RKO (cell line): Measurements from ENCODE around the gene PPME1.
A peak's percentile ranks its signal among the peaks of the same experiment; 100 is the strongest.
"Not testable (repeated sequence)": the region's sequence is repeated elsewhere in the genome, so short reads cannot be mapped to it uniquely, and the experiment has no call there.

Source experiments
- DNase-seq: peaks from one replicate; pipeline ENCODE4 v3.0.0-alpha.2; 2016; ENCODE audit warnings: low spot score

PPME1 gene

DNA sequence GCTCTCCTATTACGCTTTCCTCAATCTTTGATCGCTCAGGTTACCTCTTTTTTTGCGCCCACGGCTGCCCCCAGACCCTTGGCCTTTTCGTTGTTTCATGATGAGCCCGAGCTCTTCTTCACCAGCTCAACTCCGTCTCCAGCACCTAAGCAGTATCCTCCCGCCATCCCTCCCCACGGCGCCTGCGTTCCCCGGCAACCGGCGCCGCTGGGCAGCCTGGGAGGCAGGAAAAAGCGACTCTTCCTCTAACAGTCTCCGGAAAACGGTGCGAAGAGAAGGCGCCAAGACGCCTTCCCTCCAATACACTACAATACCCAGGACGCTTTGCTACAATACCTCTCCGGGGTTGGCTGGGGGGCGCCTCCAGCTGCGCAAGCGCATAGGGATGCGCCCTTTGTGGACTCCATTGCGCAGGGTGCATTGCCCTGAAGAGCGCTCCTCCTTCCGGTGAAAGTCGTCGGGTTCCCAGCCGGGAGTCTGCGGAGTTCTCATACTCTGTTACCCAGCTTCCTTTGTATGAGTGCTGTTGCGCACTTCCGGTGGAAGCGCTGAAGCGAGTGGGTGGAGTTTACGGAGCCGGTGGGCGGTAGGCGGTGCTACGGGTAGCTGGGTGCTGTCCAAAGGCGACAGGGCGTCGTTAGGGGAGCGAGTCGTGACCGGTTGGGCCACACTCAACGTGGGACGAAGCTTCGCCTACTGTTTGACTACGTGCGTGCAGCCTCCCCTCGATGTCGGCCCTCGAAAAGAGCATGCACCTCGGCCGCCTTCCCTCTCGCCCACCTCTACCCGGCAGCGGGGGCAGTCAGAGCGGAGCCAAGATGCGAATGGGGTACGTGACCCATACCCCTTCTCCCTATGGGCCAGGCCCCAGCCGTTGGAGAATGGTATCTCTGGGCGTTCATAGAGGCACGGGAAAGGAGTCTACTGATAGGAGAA is at the start of gene PPME1, which contains the start of gene C2CD3:
Gene PPME1 (plus strand): TSS at position 596 of the 936 bp plus-strand sequence. CDS start 133 bp downstream, at position 729.
Gene C2CD3 (minus strand): TSS at position 309 of the 936 bp plus-strand sequence. CDS start 210 bp downstream, at position 99.
- peak; percentile 99 for DNase-seq

GRCh38 chr11:74121804-74122203 is 49.3 kb upstream of the PPME1 start:
- no peak for DNase-seq

DNA sequence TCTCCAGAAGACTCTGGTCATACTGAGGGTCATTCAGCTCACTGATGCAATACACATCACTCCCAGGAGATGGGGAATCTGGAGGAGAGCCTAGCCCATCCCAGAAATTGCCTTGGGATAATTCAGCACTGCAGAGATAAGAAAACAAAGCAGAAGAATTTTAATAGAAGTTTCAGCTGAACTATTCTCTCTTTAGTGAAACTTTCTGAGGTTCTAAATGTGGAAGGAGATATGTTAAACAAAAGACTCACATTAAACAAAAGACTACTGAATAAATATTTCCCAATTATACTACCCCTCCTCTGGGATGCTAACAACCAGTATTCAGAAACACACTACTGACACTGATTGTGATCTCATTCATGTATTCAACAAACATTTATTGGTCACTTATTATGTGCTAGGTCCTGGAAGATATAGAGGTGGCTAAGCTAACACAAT is 48.1 kb upstream of the PPME1 start:
- DNase-seq, result no peak

DNA sequence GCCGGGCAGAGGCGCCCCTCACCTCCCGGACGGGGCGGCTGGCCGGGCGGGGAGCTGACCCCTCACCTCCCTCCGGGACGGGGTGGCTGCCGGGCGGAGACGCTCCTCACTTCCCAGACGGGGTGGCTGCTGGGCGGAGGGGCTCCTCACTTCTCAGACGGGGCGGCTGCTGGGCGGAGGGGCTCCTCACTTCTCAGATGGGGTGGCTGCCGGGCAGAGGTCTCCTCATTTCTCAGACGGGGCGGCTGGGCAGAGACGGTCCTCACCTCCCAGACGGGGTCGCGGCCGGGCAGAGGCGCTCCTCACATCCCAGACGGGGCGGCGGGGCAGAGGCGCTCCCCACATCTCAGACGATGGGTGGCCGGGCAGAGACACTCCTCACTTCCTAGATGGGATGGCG is 42.0 kb upstream of the PPME1 start:
- DNase-seq, result not testable (repeated sequence)

DNA sequence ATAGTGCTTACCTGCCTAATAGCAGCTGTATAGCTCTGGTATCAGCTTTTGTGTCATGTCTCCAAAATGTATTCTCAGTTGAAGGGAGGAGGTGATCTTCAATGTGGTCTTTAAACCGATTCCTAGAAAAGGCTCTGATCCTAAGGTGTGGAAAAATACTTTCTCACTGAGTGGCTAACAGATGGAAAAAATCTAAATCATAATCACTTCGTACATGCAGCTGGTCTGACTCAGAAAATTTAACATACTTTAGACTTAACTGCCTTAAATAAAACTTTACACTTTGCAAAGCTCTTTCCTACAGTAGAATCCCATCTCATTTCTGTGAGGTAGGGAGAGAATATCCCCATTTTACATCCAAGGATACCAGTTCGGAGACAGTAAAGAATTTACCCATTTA is 38.3 kb upstream of the PPME1 start:
- DNase-seq, result no peak

DNA sequence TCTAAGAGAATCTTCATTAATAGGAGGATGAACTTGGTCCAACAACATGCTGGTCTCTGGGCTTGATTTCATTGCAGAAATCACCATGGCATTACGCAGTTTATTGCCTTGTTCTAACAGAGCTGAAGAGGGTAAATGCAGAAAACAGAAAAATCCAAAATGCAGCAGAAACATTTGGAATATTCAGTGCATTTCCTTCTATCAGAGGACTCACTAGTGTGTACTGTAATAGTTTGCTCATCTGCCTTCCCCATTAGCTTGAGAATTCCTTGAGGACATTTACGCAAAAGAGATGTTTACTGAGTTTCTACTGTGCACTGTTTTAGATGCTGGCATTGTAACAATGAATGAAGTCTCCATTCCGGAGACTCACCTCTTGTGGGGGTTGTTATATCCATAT is 37.7 kb upstream of the PPME1 start:
- DNase-seq, result no peak

GRCh38 chr11:74134661-74135060 is 36.4 kb upstream of the PPME1 start:
- no peak for DNase-seq

GRCh38 chr11:74135127-74135840 is 35.8 kb upstream of the PPME1 start:
- DNase-seq, result no peak

GRCh38 chr11:74138021-74138420 is 33.1 kb upstream of the PPME1 start:
- no peak for DNase-seq

GRCh38 chr11:74138572-74138971 is 32.5 kb upstream of the PPME1 start:
- peak; percentile 56 for DNase-seq

DNA sequence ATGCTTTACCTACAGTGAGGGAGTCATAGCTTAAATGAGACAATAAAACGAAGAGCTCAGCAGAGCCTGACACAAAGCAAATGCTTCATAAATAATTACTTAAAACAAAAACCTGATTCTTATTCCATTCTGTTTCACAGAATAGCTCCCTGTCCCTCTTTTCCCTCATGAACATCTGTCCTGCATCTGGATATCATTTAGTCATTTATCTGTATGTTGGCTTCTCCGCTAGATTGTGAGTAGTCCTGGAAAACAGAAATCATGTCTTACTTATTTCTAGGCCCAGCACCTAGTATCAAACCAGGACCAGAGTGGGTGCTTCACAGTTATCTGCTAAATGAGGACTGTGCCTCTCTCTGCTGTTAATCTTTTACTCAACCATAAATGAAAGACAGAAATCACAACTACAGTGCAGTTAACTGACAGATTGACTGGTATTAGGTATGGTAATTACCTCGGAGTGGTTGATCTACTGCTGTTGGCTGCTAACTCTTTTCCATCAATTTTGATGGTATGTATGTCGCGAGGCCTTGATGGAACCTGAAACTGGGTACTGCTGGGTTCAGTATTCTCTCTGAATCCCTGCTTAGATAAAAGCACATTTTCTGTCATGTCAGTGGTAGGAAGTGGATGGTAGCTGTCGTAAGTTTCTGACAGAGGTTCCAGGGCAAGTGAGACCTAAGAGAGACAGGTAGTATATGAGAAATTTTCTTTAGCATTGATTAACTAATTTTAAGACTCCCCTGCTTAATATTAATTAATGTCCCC is 31.8 kb upstream of the PPME1 start:
- DNase-seq, result no peak

DNA sequence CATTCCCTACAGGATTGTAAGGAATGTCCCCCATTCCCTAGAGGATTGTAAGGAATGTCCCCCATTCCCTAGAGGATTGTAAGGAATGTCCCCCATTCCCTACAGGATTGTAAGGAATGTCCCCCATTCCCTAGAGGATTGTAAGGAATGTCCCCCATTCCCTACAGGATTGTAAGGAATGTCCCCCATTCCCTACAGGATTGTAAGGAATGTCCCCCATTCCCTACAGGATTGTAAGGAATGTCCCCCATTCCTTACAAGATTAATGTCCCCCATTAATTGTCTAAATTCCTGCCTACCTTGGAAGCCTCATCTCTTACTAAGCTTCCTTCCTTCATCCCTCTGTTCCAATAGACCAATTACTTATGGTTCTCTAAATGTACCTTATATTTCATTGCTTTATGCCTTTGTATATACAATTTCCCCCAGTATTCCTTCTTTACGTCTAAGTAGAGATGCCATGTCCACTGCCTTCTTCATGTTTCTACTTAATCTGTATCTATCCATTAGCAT is 31.1 kb upstream of the PPME1 start:
- DNase-seq, result not testable (repeated sequence)

DNA sequence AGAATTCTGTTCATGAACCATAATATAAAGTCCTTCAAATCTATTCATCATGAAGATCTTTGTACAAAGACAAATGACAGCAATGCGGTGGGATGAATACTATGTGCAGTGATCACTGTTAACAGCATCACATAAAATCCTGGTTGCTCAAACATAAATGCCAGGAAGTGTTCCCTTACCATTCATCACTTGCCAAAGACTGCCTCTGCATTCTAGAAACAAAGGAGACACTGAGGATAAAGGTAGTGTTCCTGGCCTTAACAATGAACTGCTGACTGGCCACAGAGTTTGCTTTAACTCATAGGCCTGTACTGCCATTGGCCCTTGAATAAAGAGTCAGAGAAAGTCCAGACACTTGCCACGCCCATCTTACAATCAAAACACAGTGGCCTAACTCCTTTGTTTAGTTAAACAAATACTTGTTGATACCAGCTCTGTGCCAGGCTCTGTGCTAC is 29.8 kb upstream of the PPME1 start:
- no peak for DNase-seq

GRCh38 chr11:74141908-74142307 is 29.2 kb upstream of the PPME1 start:
- DNase-seq, result no peak

- DNase-seq, result no peak
Observed at GRCh38 chr11:74142624-74143023, 28.5 kb upstream of the PPME1 start.

- DNase-seq, result no peak
Observed at GRCh38 chr11:74144592-74144991, 26.5 kb upstream of the PPME1 start.

DNA sequence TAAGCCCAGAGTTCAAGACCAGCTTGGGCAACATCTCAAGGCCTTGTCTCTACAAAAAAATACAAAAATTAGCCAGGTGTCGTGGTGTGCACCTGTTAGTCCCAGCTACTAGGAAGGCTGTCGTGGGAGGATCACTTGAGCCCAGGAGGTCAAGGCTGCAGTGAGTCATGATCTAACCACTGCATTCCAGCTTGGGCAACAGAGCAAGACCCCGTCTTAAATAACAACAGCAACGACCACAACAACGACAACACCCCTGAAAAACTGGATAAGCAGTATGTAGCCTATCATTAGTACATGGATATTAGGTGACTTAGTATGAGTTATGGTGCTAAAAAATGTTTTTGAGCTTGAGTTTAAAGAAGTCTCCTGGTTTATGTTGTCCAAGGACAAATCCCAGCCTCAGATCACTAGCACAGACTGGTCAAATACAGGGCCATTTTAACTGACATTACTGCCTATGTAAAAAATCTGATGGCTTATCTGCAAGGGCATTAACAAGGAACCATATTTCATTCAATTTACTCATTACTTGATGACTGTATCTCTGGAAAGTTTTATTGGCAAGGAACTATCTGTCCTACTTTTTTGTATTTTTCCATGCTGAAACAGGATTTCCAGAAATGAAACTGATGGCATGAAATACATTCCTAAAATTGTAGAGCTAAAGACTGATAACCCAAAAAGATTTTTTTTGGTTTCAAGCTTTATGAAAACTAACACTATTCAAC is 23.7 kb upstream of the PPME1 start:
- no peak for DNase-seq

- DNase-seq, result no peak
Observed at GRCh38 chr11:74153224-74153623, 17.9 kb upstream of the PPME1 start.

- no peak for DNase-seq
Observed at GRCh38 chr11:74154620-74155281, 16.3 kb upstream of the PPME1 start.

DNA sequence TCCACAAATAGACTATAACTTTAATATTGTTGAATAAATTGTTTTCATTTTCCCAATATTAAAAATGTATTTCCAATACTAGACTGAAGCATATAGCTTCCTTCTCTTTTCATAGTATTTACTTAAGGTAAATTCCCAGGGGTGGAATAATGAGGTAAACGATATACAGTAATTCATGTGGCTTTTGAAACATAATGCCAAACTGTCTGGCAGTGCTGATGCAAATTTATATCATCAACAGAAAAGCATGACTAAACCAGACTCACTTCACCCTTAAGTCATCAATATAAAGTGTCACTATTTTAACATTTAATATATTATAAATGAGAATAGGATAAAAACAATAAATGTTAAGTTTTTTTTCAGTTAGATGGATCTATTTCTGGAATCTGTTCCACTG is 13.9 kb upstream of the PPME1 start:
- DNase-seq, result peak; percentile 28

DNA sequence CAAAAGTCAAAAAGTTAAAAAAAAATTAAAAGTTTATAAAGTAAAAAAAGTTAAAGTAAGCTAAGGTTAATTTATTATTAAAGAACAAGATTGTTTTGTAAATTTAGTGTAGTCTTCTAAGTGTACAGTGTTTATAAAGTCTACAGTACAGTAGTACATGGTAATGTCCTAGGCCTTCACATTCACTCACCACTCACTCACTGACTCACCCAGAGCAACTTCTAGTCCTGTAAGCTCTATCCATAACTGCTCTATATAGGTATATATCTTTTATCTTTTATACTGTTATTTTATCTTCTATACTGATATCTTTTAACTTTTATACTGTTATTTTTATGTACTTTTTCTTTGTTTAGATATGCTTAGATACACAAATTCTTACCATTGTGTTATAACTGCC is 11.4 kb upstream of the PPME1 start:
- no peak for DNase-seq
